Measurements from ENCODE around the gene SACM1L.
"Not testable (repeated sequence)": the region's sequence is repeated elsewhere in the genome, so short reads cannot be mapped to it uniquely, and the experiment has no call there.

The SACM1L gene

GRCh38 chr3:45749880-45750279 is 60.7 kb downstream of the SACM1L start:
- H3K4me3 ChIP-seq (replicated peaks; ENCODE audit: low read depth, low read length), result no peak overlapping the region
- no peak for DNase-seq (ENCODE audit: low read depth)
- TF ChIP-seq CTCF (IDR thresholded peaks at IDR 0.05; ENCODE audit: low read length, missing control alignments), result no peak

GRCh38 chr3:45751537-45752242 is 62.5 kb downstream of the SACM1L start:
- TF ChIP-seq CTCF (IDR thresholded peaks at IDR 0.05; ENCODE audit: low read length, missing control alignments), result no peak
- no peak overlapping the region for H3K4me3 ChIP-seq (replicated peaks; ENCODE audit: low read depth, low read length)
- no peak for DNase-seq (ENCODE audit: low read depth)

- DNase-seq (ENCODE audit: low read depth), result no peak
- no peak for TF ChIP-seq CTCF (IDR thresholded peaks at IDR 0.05; ENCODE audit: low read length, missing control alignments)
- no peak overlapping the region for H3K4me3 ChIP-seq (replicated peaks; ENCODE audit: low read depth, low read length)
Observed at GRCh38 chr3:45753095-45753494, 63.9 kb downstream of the SACM1L start.

- DNase-seq (ENCODE audit: low read depth), result no peak
- TF ChIP-seq CTCF (IDR thresholded peaks at IDR 0.05; ENCODE audit: low read length, missing control alignments), result no peak
- H3K4me3 ChIP-seq (replicated peaks; ENCODE audit: low read depth, low read length), result no peak overlapping the region
Observed at GRCh38 chr3:45754461-45754860, 65.3 kb downstream of the SACM1L start.

- DNase-seq (ENCODE audit: low read depth), result no peak
- H3K4me3 ChIP-seq (replicated peaks; ENCODE audit: low read depth, low read length), result no peak overlapping the region
Observed at GRCh38 chr3:45756055-45756454, 66.9 kb downstream of the SACM1L start.

GRCh38 chr3:45757141-45757540 is 67.9 kb downstream of the SACM1L start:
- H3K4me3 ChIP-seq (replicated peaks; ENCODE audit: low read depth, low read length); DNase-seq (ENCODE audit: low read depth): not testable (repeated sequence)

More at GRCh38 chr3:45756055-45756454, 66.9 kb downstream of the SACM1L start:
- TF ChIP-seq CTCF (IDR thresholded peaks at IDR 0.05; ENCODE audit: low read length, missing control alignments), result no peak

- H3K4me3 ChIP-seq (replicated peaks; ENCODE audit: low read depth, low read length), result no peak overlapping the region
- DNase-seq (ENCODE audit: low read depth), result no peak
- no peak for TF ChIP-seq CTCF (IDR thresholded peaks at IDR 0.05; ENCODE audit: low read length, missing control alignments)
Observed at GRCh38 chr3:45758871-45759270, 69.7 kb downstream of the SACM1L start.

Data from fibroblast of pulmonary artery (primary cell).